Skeletal muscle cell (primary cell): ENCODE measurements around the gene KANK3.
"Not testable (repeated sequence)": the region's sequence is repeated elsewhere in the genome, so short reads cannot be mapped to it uniquely, and the experiment has no call there.

Experiments used
- DNase-seq: peaks from one replicate; pipeline ENCODE4 v3.0.0-alpha.2; 2010; ENCODE audit warnings: low read depth
- H3K4me3 ChIP-seq: 2 replicates; pipeline ENCODE4 v1.5.1; 2011; ENCODE audit warnings: low read depth, mild to moderate bottlenecking, control low read depth, low read length, moderate library complexity

KANK3 gene

DNA sequence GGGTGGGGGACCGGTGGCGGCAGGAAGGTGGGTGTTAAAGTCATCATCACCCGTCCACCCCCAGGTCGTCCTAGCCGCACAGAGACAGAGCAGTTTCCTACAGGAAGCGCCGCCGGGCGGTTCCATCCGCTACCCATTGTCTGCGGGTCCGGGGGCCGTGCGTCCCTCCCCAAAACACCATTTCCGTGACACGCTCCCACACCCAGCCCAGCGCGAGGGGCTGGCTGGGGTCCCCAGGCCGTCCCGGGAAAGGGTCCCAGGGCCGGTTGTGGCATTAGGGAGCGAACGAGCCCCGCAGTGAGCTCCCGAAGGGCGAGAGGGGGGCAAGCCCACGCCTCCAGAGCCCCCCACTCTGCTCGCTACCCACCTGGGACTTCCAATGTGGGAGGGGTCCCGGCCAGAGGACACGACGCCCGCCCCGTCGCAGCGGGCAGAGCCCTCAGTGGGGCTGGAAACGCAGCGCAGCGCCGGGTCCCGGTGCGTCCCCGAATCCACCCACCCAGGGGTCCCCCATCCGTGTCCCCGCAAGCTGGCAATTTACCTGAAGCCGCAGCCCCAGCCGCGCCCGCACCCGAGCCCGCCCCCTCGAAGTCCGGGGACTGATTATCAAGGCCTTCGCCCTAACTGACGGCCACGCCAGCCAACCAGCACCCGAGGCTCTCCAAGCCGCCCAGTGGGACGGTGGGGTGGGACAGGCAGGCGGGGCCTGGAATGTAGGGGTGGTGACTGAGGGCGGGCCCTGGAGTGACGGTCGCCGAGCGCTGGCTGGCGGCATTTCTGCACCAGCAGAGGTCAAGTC, at the start of gene KANK3:
Gene KANK3 (minus strand): TSS at position 579 of the 799 bp plus-strand sequence. CDS start 5,434 bp downstream, outside the sequence.
- peak within 1 kb of the TSS; percentile 47 for H3K4me3 ChIP-seq
- DNase-seq, result peak; percentile 83

DNA sequence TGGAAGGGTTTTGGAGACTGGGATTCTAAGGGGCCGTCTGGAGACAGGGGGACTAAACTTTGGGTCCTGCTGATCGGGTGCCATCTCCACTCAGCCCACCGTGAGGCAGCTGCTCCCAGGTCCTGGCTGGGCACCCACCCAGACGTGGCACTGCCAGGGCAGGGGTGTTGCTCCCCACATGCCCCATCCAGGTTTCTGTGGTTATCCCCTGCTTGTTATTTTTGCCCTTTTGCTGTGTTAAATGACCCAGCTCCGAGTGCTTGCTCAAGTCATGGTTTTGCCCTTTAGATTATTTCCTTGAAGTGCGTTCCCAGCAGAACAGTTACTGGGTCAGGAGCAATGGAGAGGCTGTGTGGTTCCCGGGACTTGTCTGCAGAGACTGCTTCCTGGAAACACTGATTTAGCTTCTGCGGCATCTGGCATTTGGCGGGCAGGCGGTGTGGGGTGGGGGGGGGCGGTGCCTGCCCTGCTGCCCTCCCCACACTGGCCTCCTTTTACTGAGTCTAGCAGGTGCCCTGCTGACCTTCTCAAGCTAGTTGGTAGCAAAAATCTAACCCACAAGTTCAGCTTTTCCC, 49.0 kb upstream of the KANK3 start:
- no peak for DNase-seq
- H3K4me3 ChIP-seq, result no peak overlapping the region

DNA sequence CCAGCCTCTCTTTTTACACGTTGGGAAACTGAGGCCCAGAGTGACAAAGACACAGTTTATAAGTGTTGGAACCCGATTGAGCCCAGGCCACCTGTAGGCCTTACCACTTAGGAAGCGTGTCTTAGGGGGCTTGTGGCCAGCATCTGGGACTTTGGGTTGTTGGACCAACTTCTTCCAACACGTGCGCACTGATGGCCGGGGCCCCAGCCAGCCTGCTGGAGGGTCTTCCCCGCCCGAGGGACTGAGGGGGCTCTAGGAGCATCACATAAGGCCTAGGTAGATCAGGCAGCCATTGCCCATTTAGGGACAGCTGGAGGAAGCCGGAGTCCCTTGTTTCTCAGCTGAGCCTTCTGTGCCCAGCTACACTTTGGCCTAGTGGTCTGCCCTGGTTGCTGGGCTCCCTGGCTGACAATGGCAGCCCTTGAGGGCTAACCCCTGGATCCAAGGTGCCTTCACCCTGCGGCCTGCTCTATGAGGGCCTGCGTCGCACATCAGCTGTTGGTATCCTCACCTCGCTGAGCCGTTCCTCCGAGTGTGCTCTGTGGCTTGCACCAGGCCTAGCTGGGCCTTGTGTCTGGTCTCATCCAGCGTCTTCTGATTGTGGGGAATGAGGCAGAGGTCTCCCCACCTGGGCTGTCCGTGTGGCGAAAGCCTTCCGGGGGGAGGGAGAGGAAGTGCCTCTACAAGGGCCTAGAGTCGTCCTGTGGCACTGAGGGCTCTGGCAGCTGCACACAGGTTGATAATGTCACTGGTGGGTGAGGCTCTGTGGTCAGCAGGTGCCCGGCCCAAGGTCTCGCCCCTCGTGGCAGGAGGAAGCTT, 48.3 kb upstream of the KANK3 start:
- H3K4me3 ChIP-seq, result peak overlapping the region; percentile 5
- DNase-seq, result no peak

DNA sequence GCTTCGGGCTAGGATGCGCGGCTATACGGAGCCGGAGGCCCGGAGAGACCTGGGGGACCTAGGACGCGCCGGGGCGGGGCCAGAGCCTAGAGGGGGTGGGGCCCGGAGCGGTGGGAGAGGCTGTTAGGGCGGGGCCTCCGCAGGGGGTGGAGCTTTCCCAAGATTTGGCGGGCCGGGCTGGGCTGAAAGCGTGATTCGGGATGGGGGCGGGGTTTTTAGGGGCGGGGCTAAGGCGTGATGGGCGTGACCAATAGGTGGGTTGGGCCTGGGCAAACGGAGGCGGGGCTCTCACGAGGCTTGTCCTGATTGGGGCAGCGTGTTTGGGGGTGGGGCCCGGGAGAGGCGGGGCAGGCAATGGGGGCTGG, 47.5 kb upstream of the KANK3 start:
- peak; percentile 62 for DNase-seq
- peak overlapping the region; percentile 55 for H3K4me3 ChIP-seq

DNA sequence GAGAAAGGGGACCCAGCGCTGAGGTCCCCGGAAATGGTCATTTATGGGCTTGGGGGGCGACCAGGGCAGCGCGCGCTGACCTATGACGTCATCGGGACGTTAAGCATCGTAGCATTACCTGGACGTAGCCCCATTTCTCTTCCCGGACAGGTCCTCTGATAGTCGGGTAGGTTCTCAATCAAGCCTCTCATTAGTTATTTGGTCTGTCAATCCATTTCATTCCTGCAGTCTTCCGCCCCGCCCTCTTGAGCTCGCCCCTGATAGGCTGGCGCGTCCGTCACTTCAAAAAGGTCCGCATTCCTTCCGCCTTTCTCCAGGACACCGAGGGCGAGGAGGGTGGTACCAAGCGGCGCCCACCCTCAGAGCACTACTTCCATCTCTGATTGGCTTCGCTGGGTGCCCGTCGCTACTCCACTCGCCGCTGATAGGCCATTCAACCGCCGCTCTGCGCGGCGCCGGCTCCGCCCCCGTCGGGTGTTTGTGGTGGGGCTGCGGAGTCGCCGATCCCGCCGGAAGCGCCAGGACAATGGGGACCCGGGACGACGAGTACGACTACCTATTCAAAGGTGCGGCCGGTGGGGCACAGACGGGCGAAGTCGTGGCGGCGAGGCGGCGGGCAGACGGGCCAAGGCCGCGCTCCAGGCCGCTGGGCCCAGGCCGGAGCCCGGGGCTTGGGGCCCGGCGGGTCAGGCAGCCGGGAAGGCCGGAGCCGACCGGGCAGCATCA, 47.0 kb upstream of the KANK3 start, which contains the start of gene RAB11B:
Gene RAB11B (plus strand): TSS at position 470 of the 726 bp plus-strand sequence. CDS start 57 bp downstream, at position 527.
- DNase-seq, result peak; percentile 100
- peak within 1 kb of the TSS; percentile 55 for H3K4me3 ChIP-seq

DNA sequence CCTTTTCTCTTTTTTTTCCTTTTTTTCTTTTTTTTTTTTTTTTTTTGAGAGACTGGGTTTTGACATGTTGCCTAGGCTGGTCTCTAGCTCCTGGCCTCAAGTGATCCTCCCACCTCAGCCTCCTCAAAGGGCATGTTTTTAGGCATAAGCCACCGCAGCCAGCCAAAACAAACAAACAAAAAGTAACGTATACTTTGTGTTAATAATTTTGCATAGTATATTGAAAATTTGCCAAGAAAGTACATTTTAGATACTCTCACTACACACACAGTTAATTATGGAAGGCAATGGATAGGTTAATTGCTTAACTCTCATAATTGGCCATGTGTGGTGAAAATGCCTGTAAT, 45.5 kb upstream of the KANK3 start:
- DNase-seq, result no peak
- H3K4me3 ChIP-seq, result no peak overlapping the region

DNA sequence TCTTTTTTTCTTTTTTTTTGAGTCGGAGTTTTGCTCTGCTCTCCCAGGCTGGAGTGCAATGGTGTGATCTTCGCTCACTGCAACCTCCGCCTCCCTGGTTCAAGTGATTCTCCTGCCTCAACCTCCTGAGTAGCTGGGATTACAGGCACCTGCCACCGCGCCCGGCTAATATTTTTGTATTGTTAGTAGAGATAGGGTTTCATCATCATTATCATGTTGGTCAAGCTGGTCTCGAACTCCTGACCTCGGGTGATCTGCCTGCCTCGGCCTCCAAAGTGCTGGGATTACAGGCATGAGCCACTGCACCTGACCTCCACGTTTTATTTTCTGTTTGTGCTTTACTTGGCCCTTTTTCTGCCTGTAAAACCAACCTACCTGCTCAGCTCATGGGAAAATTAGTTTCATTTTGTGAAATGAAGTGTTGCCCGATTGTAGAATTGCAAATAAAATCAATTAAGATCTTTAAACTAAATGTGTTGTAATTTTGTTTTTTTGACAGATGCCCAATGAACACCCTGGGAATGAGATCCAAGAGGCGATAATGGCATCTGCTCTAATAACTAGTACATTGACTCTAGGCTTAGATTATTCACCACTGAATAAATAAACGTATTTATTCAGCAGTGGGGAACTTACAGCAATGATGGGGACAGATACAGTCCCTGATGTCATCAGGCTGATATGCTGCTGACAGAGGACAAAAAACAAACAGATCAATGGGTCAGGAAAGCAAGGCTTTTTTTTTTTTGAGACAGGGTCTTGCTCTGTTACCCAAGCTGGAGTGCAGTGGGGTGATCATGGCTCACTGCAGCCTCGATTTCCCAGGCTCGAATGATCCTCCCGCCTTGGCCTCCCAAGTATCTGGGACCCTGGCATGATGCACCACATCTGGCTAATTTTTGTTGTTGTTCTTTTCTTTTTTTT, 44.9 kb upstream of the KANK3 start:
- DNase-seq, result no peak
- no peak overlapping the region for H3K4me3 ChIP-seq

DNA sequence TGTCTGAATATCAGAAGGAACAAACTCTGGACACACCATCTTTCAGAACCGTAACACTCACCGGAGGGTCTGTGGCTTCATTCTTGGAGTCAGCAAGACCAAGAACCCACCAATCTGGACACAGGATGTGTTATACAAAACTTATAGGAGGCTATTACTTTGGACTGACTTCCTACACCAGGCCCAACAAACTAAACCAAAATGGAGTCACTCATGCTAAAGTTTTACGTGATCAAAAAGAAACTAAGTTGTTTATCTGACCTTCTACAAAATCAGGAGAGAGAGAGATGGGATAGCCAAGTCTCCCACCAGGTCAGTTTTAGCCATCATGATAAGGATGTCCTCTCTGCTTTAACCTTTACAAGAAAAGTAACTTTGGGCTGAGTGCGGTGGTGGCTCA, 43.9 kb upstream of the KANK3 start:
- DNase-seq, result no peak
- no peak overlapping the region for H3K4me3 ChIP-seq

DNA sequence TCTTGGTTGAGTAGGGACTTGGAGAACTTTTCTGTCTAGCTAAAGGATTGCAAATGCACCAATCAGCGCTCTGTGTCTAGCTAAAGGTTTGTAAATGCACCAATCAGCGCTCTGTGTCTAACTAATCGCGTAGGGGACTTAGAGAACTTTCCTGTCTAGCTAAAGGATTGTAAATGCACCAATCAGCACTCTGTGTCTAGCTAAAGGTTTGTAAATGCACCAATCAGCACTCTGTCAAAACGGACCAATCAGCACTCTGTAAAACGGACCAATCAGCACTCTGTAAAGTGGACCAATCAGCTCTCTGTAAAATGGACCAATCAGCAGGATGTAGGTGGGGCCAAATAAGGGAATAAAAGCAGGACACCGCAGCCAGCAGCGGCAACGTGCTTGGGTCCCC, 43.4 kb upstream of the KANK3 start:
- H3K4me3 ChIP-seq, DNase-seq: not testable (repeated sequence)

DNA sequence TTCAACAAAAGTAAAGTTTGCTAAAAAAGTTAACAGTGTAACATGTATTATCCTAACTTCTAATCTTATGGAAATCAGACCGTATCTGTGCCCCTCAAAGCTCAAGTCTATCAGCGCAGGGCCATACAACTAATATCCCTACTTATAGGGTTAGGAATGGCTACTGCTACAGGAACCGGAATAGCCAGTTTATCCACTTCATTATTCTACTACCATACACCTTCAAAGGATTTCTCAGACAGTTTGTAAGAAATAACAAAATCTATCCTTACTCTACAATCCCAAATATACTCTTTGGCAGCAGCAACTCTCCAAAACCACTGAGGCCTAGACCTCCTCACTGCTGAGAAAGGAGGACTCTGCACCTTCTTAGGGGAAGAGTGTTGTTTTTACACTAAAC, 42.5 kb upstream of the KANK3 start:
- DNase-seq, H3K4me3 ChIP-seq: not testable (repeated sequence)

DNA sequence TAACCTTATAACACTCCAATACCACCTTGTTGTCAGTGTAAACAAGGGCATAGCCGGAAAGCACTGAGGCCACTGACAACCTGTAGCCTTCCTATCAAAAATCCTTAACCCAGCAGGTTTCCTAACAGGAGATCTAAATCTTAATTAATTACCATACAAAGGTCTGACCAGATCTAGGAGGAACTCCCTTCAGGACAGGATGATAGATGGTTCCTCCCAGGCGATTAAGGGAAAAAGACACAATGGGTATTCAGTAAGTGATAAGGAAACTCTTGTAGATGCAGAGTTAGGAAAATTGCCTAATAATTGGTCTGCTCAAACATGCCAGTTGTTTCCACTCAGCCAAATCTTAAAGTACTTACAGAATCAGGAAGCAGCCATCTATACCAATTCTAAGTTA, 42.0 kb upstream of the KANK3 start:
- DNase-seq, H3K4me3 ChIP-seq: not testable (repeated sequence)

DNA sequence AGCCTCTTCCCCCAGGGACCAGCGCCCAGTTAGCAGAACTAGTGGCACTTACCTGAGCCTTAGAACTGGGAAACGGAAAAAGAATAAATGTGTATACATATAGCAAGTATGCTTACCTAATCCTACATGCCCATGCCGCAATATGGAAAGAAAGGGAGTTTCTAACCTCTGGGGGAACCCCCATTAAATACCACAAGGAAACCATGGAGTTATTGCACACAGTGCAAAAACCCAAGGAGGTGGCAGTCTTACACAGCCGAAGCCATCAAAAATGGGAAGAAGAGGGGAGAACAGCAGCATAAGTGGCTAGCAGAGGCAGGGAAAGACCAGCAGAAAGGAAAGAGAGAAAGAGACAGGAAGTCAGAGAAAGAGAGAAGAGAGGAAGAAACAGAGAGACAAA, 41.5 kb upstream of the KANK3 start:
- not testable (repeated sequence) for DNase-seq, H3K4me3 ChIP-seq

DNA sequence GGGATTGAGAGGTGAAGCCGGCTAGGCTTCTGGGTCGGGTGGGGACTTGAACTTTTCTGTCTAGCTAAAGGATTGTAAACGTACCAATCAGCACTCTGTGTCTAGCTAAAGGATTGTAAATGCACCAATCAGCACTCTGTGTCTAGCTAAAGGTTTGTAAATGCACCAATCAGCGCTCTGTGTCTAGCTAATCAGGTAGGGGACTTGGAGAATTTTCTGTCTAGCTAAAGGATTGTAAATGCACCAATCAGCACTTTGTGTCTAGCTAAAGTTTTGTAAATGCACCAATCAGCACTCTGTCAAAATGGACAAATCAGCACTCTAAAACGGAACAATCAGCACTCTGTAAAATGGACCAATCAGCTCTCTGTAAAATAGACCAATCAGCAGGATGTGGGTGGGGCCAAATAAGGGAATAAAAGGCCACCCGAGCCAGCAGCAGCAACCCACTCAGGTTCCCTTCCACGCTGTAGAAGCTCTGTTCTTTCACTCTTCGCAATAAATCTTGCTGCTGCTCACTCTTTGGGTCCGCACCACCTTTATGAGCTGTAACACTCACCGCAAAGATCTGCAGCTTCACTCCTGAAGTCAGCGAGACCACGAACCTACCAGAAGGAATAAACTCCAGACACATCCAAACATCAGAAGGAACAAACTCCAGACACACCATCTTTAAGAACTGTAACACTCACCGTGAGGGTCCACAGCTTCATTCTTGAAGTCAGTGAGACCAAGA, 36.3 kb upstream of the KANK3 start:
- H3K4me3 ChIP-seq, DNase-seq: not testable (repeated sequence)

DNA sequence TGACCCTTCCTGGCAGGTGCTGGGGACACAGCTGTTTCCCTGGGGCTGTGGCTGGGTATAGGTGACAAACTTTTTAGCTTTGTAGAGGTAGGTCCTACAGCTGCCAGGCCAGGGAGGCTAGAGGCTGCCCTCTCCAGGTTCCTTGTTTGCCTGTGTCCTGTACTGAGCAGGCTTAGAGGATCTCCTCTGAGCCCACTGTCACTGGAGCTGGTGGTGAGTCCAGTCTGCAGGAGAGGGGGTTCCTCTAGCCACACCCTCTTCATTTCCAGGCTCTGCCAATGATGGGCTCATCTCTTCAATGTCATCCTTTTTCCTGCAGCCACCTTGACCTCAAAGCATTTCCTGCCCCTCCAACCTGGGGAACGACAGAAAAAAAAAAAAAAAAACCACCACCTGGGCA, 34.5 kb upstream of the KANK3 start:
- no peak for DNase-seq
- H3K4me3 ChIP-seq, result no peak overlapping the region

DNA sequence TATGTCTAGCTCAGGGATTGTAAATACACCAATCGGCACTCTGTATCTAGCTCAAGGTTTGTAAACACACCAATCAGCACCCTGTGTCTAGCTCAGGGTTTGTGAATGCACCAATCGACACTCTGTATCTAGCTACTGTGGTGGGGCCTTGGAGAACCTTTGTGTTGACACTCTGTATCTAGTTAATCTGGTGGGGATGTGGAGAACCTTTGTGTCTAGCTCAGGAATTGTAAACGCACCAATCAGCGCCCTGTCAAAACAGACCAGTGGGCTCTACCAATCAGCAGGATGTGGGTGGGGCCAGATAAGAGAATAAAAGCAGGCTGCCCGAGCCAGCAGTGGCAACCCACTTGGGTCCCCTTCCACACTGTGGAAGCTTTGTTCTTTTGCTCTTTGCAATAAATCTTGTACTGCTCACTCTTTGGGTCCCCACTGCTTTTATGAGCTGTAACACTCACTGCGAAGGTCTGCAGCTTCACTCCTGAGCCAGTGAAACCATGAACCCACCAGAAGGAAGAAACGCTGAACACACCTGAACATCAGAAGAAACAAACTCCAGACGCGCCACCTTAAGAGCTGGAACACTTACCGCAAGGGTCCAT, 33.4 kb upstream of the KANK3 start:
- not testable (repeated sequence) for H3K4me3 ChIP-seq, DNase-seq

DNA sequence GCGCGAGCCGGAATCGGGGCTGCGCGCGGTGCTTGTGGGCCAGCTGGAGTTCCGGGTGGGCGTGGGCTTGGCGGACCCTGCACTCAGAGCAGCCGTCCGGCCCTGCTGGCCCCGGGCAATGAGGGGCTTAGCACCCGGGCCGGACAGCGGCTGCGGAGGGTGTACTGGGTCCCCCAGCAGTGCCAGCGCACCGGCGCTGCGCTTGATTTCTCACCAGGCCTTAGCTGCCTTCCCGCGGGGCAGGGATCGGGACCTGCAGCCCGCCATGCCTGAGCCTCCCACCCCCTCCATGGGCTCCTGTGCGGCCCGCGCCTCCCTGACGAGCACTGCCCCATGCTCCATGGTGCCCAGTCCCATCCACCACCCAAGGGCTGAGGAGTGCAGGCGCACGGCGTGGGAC, 32.7 kb upstream of the KANK3 start:
- not testable (repeated sequence) for H3K4me3 ChIP-seq

DNA sequence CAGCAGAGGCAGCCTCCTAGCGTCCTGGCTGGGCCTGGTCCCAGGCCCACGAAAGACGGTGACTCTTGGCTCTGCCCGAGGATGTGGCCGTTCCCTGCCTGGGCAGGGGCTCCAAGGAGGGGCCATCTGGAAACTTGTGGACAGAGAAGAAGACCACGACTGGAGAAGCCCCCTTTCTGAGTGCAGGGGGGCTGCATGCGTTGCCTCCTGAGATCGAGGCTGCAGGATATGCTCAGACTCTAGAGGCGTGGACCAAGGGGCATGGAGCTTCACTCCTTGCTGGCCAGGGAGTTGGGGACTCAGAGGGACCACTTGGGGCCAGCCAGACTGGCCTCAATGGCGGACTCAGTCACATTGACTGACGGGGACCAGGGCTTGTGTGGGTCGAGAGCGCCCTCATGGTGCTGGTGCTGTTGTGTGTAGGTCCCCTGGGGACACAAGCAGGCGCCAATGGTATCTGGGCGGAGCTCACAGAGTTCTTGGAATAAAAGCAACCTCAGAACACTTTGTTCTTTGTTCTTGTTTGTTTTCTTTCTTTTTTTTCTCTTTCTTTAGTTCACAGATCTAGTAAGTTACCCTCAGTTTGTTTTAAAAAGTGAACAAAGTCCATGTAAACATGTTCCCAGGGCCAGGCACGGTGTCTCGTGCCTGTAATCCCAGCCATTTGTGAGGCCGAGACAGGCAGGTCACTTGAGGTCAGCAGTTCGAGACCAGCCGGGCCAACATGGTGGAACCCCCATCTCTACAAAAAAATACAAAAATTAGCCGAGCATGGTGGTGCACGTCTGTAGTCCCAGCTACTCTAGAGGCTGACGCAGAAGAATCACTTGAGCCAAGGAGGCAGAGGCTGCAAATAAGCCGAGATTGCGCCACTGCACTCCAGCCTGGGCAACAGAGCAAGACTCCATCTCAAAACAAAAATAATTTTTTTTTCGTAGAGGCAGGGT, 31.1 kb upstream of the KANK3 start:
- H3K4me3 ChIP-seq, result no peak overlapping the region
- DNase-seq, result no peak

More for the DNA sequence above, 32.7 kb upstream of the KANK3 start:
- not testable (repeated sequence) for DNase-seq
